Central memory CD8-positive, alpha-beta T cell (primary cell): ENCODE results near the gene CXCL1.

Source experiments
- ATAC-seq: fragments of 150-1000 bp; cut with Tn5 transposase; replicated peaks from 2 replicates; pipeline ENCODE4 v1.10.0; 2022; ENCODE audit warnings: mild to moderate bottlenecking, moderate FRiP score, moderate number of reproducible peaks; ENCODE audit not compliant: poor library complexity, severe bottlenecking; ENCODE audit errors: extremely low read depth
- DNase-seq, 2 donors: peaks; one replicate each; pipeline ENCODE4 v3.0.0; 2021; ENCODE audit warnings: low spot score in 2 of 2
- H3K27ac Mint-ChIP-seq: one replicate; pipeline ENCODE4 v1.8.0; 2022; ENCODE audit warnings: low read depth, mild to moderate bottlenecking, moderate library complexity, mixed read lengths
- H3K27me3 Mint-ChIP-seq: one replicate; pipeline ENCODE4 v1.8.0; 2022; ENCODE audit warnings: mixed read lengths
- H3K36me3 Mint-ChIP-seq: one replicate; pipeline ENCODE4 v1.8.0; 2022; ENCODE audit warnings: mild to moderate bottlenecking, moderate library complexity, mixed read lengths; ENCODE audit not compliant: insufficient read depth
- H3K4me1 Mint-ChIP-seq: one replicate; pipeline ENCODE4 v1.8.0; 2022; ENCODE audit warnings: mixed read lengths
- H3K4me3 Mint-ChIP-seq: one replicate; pipeline ENCODE4 v1.8.0; 2022; ENCODE audit warnings: mild to moderate bottlenecking, moderate library complexity, mixed read lengths
- H3K9me3 Mint-ChIP-seq: one replicate; pipeline ENCODE4 v1.8.0; 2022; ENCODE audit warnings: mixed read lengths

The CXCL1 gene

GRCh38 chr4:73916172-73916925 lies 47.2 kb downstream of the CXCL1 start:
- no peak for ATAC-seq
- Mint-ChIP-seq H3K9me3 (peaks cover 5% of the 10 kb centered on the region), H3K36me3 (no peaks in the 10 kb centered on the region), H3K4me3 (no peak overlapping the region), H3K27ac (no peak overlapping the region), H3K27me3 (no peaks in the 10 kb centered on the region), H3K4me1 (no peaks in the 10 kb centered on the region)
- DNase-seq, result no peak

DNA sequence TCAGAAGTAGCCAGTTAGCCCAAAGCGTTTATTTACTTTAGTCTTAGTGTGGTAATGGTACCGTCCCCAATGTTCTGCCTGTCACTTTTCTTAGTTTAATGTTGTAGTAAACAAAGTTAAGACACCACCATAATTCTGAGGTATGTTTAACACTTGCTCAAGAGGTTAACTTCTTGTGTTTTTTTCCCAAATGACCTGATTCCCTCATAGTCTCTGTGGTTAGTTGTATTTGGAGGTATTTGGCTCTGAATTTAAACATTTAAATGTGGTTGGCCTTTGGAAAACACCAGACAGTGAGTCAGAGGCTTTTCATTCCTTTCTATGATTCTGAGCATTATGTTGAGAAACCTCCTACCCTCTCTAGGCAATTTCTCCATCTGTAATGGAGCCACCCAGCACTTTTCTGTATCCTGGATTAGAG lies 47.9 kb downstream of the CXCL1 start:
- Mint-ChIP-seq H3K36me3 (no peaks in the 10 kb centered on the region), H3K27ac (no peak overlapping the region), H3K27me3 (no peaks in the 10 kb centered on the region), H3K9me3 (peaks cover 5% of the 10 kb centered on the region), H3K4me1 (no peaks in the 10 kb centered on the region), H3K4me3 (no peak overlapping the region)
- no peak for ATAC-seq
- no peak for DNase-seq

GRCh38 chr4:73918058-73918457 lies 48.9 kb downstream of the CXCL1 start:
- Mint-ChIP-seq H3K27me3 (no peaks in the 10 kb centered on the region), H3K4me1 (no peaks in the 10 kb centered on the region), H3K9me3 (peaks cover 5% of the 10 kb centered on the region), H3K27ac (no peak overlapping the region), H3K4me3 (no peak overlapping the region), H3K36me3 (no peaks in the 10 kb centered on the region)
- ATAC-seq (no peak), DNase-seq (no peak)

- Mint-ChIP-seq H3K4me1 (no peaks in the 10 kb centered on the region), H3K4me3 (no peak overlapping the region), H3K9me3 (peaks cover 5% of the 10 kb centered on the region), H3K27ac (no peak overlapping the region), H3K27me3 (no peaks in the 10 kb centered on the region), H3K36me3 (peaks cover 2% of the 10 kb centered on the region)
- no peak for ATAC-seq
- DNase-seq, result no peak
Measured at GRCh38 chr4:73919691-73920090, 50.5 kb downstream of the CXCL1 start.
